ENCODE measurements around the gene IFT57. TPM values are rescaled to one million over a fixed set of nuclear protein-coding genes. Genes with fewer than 3 reads are reported as not detected.

IFT57 gene
- total RNA-seq, 1 donor from 2014 or later: 21.4 TPM

- Mint-ChIP-seq H3K4me1 (ENCODE audit: low read depth, unreplicated experiment) (no peaks in the 10 kb centered on the region), H3K27me3 (ENCODE audit: unreplicated experiment) (no peaks in the 10 kb centered on the region), H3K4me3 (ENCODE audit: unreplicated experiment) (no peak overlapping the region), H3K36me3 (ENCODE audit: unreplicated experiment) (no peaks in the 10 kb centered on the region), H3K9me3 (ENCODE audit: unreplicated experiment) (no peaks in the 10 kb centered on the region), H3K27ac (ENCODE audit: unreplicated experiment) (no peak overlapping the region)
- TF ChIP-seq CTCF (IDR thresholded peaks at IDR 0.05; ENCODE audit: partially characterized antibody, unreplicated experiment): no peak
- no peak for DNase-seq
Observed at GRCh38 chr3:108133858-108134554, 88.2 kb downstream of the IFT57 start.

- H3K4me3 Mint-ChIP-seq (ENCODE audit: unreplicated experiment): no peak overlapping the region
- H3K36me3 Mint-ChIP-seq (ENCODE audit: unreplicated experiment): no peaks in the 10 kb centered on the region
- DNase-seq: no peak
- no peaks in the 10 kb centered on the region for H3K27me3 Mint-ChIP-seq (ENCODE audit: unreplicated experiment)
- no peak for TF ChIP-seq CTCF (IDR thresholded peaks at IDR 0.05; ENCODE audit: partially characterized antibody, unreplicated experiment)
- no peaks in the 10 kb centered on the region for H3K4me1 Mint-ChIP-seq (ENCODE audit: low read depth, unreplicated experiment)
- H3K27ac Mint-ChIP-seq (ENCODE audit: unreplicated experiment): no peak overlapping the region
- H3K9me3 Mint-ChIP-seq (ENCODE audit: unreplicated experiment): no peaks in the 10 kb centered on the region
Observed at GRCh38 chr3:108133048-108133369, 89.2 kb downstream of the IFT57 start.

GRCh38 chr3:108131475-108132134 lies 90.6 kb downstream of the IFT57 start:
- DNase-seq: no peak
- H3K9me3 Mint-ChIP-seq (ENCODE audit: unreplicated experiment): no peaks in the 10 kb centered on the region
- H3K4me1 Mint-ChIP-seq (ENCODE audit: low read depth, unreplicated experiment): no peaks in the 10 kb centered on the region
- no peaks in the 10 kb centered on the region for H3K36me3 Mint-ChIP-seq (ENCODE audit: unreplicated experiment)
- H3K4me3 Mint-ChIP-seq (ENCODE audit: unreplicated experiment): no peak overlapping the region
- no peak for TF ChIP-seq CTCF (IDR thresholded peaks at IDR 0.05; ENCODE audit: partially characterized antibody, unreplicated experiment)
- no peak overlapping the region for H3K27ac Mint-ChIP-seq (ENCODE audit: unreplicated experiment)
- H3K27me3 Mint-ChIP-seq (ENCODE audit: unreplicated experiment): no peaks in the 10 kb centered on the region

- DNase-seq: no peak
Observed at GRCh38 chr3:108130701-108131474, 91.3 kb downstream of the IFT57 start.

More at GRCh38 chr3:108130701-108131474, 91.3 kb downstream of the IFT57 start:
- H3K9me3 Mint-ChIP-seq (ENCODE audit: unreplicated experiment): no peaks in the 10 kb centered on the region
- no peaks in the 10 kb centered on the region for H3K27me3 Mint-ChIP-seq (ENCODE audit: unreplicated experiment)
- TF ChIP-seq CTCF (IDR thresholded peaks at IDR 0.05; ENCODE audit: partially characterized antibody, unreplicated experiment): no peak
- H3K4me1 Mint-ChIP-seq (ENCODE audit: low read depth, unreplicated experiment): peaks cover 2% of the 10 kb centered on the region
- no peak overlapping the region for H3K27ac Mint-ChIP-seq (ENCODE audit: unreplicated experiment)
- no peaks in the 10 kb centered on the region for H3K36me3 Mint-ChIP-seq (ENCODE audit: unreplicated experiment)
- no peak overlapping the region for H3K4me3 Mint-ChIP-seq (ENCODE audit: unreplicated experiment)

Data from glutamatergic neuron (in vitro differentiated cells).